Activated CD8-positive, alpha-beta memory T cell treated with anti-CD3 and anti-CD28 coated beads, Interleukin-2, amount 50 U/mL, for 4 hours (primary cell): ENCODE results near the gene INPP5K.
"Not testable (repeated sequence)": the region's sequence is repeated elsewhere in the genome, so short reads cannot be mapped to it uniquely, and the experiment has no call there.

Source experiments
- DNase-seq: peaks from one replicate; pipeline ENCODE4 v3.0.0-alpha.2; 2020

INPP5K gene

DNA sequence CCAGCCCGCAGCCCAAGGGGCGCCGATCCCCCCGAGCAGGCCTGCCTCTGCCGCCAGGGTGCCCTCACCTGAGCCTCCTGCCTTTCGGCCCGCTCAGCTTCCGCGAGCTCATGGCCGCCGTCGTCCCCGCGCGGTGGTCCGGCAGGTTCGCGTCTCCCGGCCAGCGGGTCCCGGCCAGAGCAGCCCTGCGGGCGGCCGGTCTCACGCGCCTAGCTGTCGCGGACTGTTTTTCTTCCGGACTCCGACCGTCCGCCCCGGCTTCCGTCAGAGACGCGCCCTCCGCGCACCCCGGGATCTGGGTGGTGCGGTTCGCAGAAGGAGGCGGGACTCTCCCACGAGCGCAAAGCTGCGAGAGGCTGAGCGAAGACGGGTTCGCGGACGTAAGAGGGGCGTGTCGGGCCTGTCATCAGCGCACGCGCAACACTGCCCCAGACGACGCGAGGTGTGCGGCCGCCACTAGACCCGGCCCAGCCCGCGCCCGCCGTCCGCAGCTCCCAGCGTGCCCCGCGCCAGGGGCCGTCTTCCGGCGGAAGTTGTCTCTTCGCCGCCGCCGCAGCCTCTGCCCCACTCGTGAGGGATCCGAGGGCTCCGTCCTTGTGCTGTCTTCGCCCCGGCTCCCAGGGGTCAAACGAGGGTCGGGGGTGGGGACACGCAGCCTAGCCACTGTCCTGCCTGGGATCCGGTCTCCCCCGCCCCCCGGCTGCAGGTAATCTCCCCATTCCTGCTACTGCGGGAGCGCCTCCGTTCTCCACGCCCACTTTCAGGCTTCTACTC lies at the start of gene INPP5K:
Gene INPP5K, minus strand, starts transcription at position 225 of the 774 bp plus-strand sequence. Its CDS starts 113 bp downstream, at position 112.
- peak; percentile 97 for DNase-seq

DNA sequence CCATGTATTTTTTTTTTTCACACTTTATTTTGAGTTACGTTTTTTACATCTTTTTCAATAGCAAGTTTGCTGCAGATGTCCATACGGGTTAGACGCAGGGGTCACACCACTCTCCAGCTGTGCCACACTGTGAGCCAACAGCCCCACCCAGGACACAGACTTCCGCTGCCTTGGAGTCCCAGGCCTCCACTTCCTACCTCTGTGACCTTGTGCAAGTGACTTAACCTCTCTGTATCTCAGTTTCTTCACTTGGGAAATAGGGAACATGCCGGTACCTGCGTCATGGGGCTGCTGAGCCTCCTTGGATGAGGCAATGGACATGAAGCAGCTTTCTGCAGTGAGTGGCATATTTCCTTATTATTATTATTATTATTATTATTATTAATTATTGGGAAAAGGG lies 49.5 kb upstream of the INPP5K start:
- no peak for DNase-seq

DNA sequence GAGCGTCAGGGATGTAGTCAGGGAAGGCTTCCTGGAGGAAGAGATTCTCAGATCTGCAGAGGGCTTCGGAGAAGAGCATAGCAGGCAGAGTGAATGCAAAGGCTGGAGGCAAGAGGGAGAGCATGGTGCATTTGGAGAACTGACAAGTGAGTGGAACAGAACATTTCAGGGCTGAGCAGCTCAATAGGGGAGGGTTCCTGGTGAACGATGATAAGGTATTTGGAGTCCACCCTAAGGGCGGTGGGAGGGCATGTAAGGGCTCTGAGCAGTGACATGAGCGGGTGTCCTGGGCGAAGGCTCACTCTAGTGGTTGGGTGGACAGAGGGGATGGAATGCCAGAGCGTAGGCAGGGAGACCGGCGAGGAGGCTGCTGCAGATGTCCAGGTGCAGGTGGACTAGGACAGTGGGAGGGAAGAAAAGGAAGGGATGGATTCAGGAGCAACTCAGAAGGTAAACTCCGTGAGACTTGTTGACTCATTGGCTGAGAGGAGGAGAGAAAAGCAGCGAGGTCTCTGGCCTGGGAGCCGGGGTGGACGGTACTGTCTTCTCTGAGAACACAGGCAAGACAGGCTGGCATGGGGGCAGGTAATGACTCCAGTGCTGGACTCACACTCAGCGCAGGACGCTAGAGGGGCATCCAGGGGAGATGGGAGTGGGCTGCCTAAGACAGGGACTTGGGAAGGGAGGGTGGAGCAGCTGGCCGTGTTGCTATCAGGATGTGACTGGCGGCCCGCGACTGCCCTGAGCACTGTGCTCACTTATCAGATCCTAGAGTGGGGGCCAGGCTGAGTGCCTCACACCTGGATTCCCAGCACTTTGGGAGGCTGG lies 47.6 kb upstream of the INPP5K start:
- DNase-seq: no peak

DNA sequence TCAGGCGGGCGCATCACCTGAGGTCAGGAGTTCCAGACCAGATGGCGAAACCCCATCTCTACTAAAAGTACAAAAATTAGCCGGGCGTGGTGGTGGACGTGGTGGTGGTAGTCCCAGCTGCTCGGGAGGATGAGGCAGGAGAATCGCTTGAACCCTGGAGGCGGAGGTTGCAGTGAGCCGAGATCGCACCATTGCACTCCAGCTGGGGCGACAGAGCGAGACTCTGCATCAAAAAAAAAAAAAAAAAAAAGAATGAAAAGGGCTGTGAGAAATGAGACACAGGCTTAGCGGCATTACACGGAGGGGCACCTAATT lies 47.0 kb upstream of the INPP5K start:
- DNase-seq: not testable (repeated sequence)

DNA sequence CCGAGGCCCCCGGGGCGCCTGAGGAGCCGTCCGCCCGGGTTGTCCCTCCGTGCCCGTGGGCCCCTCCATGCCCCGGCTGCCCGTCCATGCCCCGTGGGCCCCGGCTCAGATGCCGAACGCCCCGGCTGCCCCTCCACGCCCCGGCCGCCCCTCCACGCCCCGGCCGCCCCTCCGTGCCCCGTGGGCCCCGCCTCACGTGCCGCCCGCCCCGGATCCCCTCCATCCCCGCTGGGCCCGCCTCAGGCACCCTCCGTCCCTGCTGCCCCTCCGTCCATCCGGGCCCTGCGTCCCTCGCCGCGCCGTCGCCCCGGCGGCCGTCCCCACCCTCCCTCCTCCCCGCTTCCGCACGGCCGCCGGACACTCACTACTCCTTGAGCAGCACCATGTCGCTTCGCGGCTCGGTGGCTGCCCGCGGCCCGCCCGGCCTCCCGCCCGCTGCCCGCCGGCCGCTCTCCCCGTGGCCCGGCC lies 45.8 kb upstream of the INPP5K start:
- peak; percentile 42 for DNase-seq

DNA sequence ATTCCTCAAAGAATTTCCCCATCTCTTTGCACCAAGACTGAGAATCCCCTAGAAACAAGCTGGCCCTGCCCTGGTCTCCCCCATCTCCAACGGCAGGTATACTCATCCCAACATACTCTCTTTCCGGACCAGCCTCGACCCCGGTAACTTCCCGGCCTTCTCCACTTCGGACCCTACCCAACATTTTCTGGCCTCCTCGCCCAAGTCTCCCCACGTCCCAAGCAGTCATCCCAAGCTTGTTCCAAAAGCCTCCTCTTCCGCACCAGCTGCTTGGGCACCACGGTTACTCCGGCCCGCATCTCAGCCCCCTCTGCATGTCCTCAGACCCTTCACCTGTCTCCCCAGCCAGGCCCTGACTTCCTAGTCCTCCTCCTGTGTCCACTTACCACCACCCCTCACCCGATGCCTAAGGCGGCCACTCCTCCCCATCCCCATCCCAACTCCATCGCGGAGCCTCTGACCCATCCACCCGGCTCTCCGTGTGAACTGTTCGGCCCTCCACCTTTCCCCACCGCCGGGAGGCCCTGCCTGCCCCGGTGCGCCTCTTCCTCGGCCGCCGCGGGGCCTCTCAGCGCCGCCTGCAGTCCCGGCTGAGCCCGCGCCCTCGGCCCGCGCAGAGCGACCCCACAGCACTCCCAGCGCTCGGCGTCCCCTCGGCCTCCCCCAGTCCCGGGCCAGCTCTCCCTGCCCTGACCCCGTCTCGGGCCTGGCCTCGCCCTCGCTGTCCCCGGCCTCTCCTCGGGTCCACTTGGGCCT lies 45.2 kb upstream of the INPP5K start:
- DNase-seq: no peak

DNA sequence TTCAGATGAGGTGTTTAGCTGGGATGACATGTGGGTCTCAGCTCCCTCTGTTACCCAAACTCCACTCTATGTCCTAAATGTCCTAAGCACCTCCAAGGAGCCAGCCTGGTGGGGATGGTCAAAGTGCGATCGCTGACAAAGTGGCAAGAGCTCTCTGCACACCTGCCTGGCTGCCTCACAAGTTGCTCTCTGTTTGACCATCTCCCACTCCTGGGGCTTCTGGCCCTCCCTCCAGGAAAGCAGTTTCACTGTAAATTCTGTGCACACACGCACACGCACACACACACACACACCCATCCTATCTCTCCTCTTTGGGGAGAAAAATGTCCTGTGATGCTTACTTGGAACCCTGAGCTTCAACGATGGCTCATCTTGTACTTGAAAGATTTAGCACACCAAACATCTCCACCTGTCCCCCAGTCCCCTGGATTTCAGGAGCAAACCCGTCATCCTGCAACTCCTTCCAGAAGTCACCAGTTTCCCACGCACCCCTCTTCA lies 44.5 kb upstream of the INPP5K start:
- no peak for DNase-seq

DNA sequence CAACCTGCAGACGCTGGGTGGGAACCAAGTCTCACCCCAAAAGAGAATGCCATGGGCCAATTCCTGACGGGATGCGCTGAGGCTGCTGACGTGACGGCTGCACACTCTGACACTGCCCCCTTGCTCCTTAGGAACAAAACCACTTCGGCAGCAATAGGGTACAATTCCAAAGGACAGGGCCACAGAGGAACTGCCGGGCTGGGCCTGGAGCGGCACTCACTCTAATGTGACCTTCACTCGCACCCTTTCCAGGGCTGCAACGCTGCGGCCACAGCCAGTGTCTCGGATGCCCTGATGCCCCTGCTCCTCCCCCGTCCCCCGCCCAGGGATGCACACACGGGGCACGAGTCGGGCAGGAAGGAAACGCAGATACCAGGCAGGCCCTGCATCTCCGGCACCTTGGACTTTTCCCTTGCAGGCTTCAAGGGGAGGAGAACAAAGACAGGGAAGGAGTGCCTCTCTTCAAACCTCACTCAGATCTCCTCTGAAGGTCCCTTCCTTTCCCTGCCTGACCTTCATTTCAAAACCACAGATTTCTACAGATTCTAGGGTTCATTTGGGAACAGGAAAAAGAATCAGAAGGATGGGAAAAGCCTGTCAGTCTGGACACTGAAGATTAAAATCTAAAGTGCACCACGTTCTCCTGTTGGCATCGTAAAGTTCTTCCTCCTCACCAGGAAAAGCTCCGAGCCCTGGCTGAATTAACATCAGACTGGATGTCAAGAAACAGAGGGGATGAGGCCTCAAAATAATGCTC lies 43.9 kb upstream of the INPP5K start:
- DNase-seq: no peak

DNA sequence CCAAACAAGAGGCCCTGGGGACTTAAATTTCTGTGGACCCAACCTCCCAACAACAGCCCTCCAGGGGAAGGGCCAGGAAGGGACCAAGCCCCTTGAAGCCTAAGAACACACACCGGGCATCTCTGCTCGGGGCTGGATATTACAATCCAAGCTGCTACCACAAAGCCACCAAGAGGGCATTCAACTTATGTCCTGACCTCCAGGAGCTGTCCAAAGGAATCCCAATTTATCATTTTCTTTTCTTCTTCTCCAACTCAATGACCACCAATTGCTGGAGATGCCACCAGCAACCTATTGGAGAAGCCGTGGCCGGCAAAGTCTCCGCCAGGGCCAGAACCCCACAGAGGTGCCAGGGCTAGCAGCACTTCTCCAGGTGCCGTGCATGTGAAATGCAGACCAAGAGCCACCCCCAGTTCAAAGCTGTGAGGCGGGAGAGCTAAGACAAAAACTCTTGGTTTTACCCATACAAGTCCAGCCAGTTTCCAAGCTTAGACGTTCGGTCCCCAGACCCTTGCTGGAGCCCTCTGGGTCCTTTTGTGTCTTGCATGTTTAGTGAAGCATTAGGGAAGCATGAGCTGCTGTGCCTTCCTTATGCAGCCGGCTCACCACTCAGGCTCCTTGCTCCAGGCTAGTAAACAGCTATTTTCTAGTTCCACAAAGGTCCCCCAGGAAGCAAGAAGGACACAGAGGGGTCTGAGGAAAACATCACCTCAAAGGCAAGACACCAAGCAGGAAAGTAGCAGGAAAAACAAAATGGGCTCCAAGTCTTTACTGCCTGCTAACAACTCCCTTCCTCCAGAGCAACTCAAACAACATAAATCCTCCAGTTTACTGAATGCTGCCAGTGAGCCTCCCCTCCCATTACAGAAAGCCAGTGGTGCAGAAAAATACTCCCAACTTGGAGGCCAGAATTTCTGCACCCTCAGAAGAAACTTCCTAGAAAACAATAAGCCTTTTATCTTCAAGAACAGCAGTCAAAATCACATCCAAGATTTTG lies 42.9 kb upstream of the INPP5K start:
- no peak for DNase-seq

DNA sequence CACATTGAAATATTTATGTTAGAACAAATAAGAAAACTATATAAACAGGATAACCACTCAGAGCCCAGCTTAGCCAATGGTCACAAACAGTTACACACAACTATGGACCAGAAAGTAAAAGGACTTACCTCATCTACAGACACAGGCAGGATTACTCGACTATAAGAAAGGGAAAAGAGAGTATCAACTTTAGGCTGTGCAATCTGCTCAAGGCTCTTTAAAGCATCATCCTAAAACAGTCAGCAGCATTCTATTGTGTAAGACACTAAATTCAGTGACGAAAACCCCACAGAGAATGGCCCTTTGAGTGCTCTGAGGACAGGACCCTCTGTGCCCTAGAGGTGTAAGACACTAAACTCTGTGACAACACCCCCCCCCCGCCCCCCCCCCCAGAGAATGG lies 42.0 kb upstream of the INPP5K start:
- no peak for DNase-seq

DNA sequence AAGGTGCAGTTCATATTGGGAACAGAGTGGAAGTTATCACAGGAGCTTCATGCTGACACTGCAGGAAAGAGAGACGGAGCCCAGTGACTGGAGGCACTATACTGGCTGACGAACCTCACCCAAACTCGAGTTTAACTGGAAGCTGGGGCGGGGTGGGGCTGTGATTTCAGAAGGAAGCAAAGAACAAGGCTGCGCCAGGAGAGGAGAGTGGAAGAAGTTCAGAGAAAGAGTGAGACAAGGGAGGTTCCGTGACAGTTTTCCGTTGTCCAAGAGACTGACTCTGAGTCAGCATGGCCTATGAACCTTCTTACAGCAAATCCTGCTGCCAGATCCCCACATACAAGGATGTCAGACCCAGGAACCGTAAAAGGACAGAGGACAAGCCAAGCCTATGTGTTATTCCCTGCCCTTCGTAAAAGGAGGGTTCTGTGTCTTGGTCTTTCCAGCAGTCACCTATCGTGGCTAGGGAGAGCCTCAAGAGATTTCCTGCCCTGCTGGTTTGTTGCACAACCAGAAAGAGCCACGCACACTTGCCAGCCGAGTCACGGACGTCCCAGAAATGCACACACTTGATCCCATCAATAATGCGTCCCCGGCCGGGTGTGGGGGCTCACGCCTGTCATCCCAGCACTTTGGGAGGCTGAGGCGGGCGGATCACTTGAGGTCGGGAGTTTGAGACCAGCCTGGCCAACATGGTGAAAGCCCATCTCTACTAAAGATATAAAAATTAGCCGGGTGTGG lies 41.1 kb upstream of the INPP5K start:
- no peak for DNase-seq

DNA sequence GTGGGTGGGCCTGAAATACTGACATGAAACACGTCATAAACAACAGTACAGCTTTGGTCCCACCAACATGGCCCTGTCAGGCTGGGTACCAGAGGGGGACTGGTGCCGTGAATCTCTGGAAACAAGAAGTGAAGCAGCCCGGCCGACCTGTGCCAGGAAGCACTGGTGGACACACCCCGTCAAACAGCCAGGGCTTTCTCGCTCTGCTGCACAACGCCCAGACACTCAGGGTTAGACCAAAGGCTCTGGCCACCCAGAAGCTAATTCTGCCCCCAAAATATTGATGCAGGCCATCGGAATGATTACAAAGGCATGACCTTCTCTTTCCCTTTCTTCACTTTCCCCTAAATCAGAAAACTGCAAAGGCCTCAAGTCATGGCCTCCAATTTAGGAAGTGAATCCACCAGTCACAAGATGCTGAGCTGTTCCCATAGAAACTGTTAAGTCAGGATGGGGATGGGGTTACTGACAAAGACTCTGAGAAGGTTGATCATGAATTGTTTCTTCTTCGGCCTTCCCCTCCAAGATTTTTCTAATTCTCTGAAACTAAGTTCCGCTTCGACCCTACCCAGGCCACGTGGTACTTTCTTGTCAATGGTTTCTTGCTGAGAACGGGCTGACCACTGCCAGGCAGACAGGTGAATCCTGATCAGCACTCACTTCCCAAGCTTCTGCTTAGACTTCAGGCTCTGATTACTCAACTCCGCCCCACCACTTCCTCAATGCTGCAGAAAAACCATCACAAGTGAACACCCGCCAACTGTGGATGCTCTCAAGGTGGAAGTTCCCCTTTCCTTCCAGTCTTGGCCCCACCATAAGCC lies 39.4 kb upstream of the INPP5K start:
- no peak for DNase-seq

DNA sequence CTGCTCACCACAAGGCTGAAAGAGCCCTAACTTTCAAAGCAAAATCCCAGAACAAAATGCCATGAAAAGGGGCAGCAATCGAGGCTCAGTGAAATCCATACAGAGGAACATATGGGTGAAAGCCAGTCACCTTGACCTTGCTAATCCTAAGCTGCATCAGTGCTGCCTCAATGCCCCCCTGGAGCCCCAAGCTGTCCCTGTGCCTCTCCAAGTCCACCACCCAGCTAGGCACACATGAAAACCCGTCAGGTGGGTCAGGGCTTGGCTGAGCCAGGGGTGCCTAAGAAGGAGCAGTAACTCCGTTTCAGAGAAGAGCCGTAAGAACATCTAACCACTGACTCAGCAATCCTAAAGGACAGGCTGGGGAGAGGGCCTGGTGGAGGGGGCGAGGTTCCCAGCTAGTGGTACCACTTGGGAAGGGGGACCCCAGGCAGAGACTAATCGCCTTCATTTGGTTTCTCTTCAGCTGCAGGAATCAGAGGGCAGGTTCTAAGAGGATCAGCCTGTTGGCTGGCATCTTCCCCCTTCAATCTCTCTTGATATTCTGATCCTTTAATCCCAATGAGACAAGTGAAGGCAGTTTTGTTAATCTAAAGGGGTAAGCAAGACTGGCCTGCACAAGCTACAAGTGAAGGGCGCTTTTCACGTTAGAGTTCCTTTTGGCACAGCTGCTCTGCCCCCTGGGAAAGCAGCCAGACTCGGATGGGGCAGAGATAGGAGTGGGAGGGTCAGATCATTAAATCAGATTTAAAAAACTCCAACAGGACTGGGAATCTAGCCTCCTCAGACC lies 38.5 kb upstream of the INPP5K start:
- DNase-seq: no peak

DNA sequence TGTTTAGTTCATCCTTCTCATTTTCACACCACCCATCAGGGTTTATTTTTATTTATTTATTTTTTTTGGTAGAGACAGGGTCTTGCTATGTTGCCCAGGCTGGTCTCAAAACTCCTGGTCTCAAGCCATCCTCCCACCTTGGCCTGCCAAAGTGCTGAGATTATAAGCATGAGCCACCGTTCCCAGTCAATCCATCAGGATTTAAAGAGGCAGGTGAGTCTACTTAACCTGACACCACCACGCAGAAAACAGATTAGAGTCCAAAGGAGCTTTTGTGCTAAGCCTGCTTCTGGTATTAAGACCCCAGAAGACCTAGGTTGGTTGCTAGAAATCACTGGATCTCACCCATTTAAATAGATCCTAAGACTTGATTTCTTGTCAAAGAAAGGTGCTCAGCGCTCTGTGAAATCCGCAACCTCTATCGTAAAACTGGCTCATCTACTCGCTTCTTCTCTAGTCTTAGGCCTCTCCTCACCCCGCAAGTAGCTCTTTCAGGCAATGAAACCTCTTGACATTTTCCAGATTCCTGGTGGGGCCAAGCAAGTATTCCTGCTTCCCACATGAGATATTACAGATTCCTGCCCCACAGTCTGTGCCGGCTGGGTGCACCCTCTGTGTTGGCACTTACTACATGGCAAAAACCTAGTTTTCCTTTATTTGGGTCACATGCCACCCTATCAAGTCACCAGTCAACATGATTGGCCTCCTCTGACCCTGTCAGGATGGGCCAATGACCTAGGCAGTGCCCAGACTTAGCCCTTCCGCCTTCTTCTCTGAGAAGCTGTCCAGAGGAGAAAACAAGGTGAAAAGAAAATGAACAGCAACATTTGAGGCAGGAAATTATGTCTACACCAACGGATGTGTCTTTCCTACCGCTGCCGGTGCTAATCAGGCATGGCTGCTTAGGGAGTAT lies 37.2 kb upstream of the INPP5K start:
- no peak for DNase-seq

DNA sequence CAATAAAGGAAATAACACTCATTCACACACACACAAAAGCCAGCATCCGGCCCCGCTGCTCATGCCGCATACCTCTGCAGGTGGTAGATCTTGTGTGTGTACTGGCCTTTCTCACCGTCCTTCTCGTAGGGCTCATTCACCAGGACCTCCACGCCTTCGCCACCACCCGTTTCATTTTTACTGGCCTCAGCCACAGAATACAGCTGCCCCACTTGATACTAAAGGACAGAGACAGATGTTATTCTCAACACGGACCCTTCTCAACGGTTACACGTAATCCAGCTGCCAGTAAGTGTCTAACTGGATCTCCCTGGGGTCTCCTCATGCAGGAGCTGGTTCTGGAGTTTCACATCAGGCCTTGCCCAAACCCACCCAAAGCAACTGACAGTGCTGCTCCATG lies 36.5 kb upstream of the INPP5K start:
- no peak for DNase-seq

DNA sequence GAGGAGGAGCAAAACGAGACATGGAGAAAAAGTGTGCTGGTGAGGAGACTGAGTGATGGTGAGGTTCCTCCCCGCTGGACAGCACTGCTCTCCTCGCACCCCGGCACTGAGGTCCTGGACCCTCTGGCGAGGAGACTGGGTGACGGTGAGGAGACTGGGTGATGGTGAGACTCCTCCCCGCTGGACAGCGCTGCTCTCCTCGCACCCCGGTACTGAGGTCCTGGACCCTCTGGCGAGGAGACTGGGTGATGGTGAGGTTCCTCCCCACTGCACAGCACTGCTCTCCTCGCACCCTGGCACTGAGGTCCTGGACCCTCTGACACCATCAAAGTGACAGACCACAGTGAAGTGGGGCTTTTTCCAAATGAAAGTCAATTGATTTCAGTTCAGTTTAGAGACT lies 35.3 kb upstream of the INPP5K start:
- DNase-seq: no peak

DNA sequence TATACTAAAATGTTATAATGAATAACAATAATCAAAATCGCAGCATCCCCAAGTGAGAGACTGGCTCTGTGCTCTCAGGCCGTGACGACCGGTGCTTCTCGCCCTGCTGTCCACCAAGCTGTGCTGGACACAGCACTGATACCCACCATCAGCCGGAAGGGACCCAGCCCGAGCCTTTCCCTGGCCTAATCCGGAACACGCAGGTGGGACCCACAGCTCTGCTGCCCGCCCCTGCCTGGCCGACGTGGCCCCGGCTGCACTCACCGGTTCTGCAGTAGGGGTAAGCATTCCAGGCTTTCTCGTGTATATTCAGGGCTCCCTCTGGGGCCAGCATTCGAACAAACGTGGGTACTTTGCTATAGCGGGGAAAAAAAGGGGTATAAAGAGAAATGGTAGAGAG lies 31.6 kb upstream of the INPP5K start:
- no peak for DNase-seq
